HCT116 (cell line): ENCODE results near the gene TMEM52.

Experiments used
- CTCF ChIP-seq, 3 experiments: fragments of 200-600 bp in 1 of 3; sonication (generic) in 1 of 3; IDR thresholded peaks in 2 of 3; conservative IDR thresholded peaks in 1 of 3; 2 replicates each; pipeline ENCODE4 v1.5.1; 2012 to 2017; ENCODE audit warnings: low read depth in 2 of 3, low read length in 2 of 3, antibody characterized with exemption in 1 of 3, borderline replicate concordance in 1 of 3, control low read depth in 1 of 3, mild to moderate bottlenecking in 1 of 3, mixed read lengths in 1 of 3, mixed run types in 1 of 3, moderate library complexity in 1 of 3; ENCODE audit not compliant: insufficient read depth in 1 of 3
- EZH2 ChIP-seq: fragments of 200-600 bp; sonication (generic); IDR thresholded peaks from 2 replicates; pipeline ENCODE4 v1.6.1; 2017; ENCODE audit warnings: antibody characterized with exemption, mixed run types
- POLR2A ChIP-seq: IDR thresholded peaks from 2 replicates; pipeline ENCODE4 v1.7.0; 2011; ENCODE audit warnings: borderline replicate concordance; ENCODE audit not compliant: insufficient read depth, insufficient read length; ENCODE audit errors: extremely low read depth
- TCF7L2 ChIP-seq: IDR thresholded peaks from 2 replicates; pipeline ENCODE4 v1.7.0; 2011; ENCODE audit warnings: borderline replicate concordance, inconsistent platforms; ENCODE audit not compliant: insufficient read depth, insufficient read length; ENCODE audit errors: extremely low read depth
- YY1 ChIP-seq: IDR thresholded peaks from 2 replicates; pipeline ENCODE4 v1.6.1; 2011; ENCODE audit warnings: low read length, low read depth, moderate library complexity, mild to moderate bottlenecking; ENCODE audit not compliant: insufficient replicate concordance; ENCODE audit errors: extremely low read depth

- no peak for TF ChIP-seq EZH2
- no peak for TF ChIP-seq POLR2A
- no peak for TF ChIP-seq CTCF (IDR thresholded peaks at IDR 0.05 in 2 of 3, conservative IDR thresholded peaks at IDR 0.05 in 1 of 3; ENCODE audit: borderline replicate concordance in 1 of 3, insufficient read depth in 1 of 3, low read depth in 2 of 3, low read length in 2 of 3)
- no peak for TF ChIP-seq YY1
- TF ChIP-seq TCF7L2: no peak
These were observed 1.8 kb upstream of the TMEM52 start for GRCh38 chr1:1920608-1921458.
